COLO668 (cell line): Measurements from ENCODE around the gene PYY.
"Not testable (repeated sequence)": the region's sequence is repeated elsewhere in the genome, so short reads cannot be mapped to it uniquely, and the experiment has no call there.

Experiments
- DNase-seq: peaks from one replicate; lab custom pipeline; 2025; ENCODE audit not compliant: unreplicated experiment; lab: John Stamatoyannopoulos, UW

The PYY gene

DNA sequence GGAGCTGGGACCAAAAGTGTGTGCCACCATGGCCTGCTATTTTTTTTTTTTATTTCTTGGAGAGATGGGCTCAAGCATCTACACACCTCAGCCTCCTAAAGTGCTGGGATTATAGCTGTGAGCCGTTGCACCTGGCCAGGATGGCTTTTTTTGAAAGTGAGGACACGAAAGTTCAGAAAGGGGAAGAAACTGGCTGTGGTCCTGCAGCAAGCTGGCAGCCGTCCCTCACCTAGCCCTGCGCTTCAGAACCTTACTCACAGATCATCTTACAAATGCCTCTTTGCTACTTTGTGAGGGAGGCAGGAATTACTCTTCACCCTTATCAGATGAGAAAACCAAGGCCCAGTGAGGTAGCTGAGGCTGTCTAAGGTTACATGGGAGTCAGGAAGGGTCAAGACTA is 7.0 kb downstream of the PYY start:
- DNase-seq = no peak

- DNase-seq = no peak
These were observed 8.5 kb downstream of the PYY start for GRCh38 chr17:43945074-43945829.

DNA sequence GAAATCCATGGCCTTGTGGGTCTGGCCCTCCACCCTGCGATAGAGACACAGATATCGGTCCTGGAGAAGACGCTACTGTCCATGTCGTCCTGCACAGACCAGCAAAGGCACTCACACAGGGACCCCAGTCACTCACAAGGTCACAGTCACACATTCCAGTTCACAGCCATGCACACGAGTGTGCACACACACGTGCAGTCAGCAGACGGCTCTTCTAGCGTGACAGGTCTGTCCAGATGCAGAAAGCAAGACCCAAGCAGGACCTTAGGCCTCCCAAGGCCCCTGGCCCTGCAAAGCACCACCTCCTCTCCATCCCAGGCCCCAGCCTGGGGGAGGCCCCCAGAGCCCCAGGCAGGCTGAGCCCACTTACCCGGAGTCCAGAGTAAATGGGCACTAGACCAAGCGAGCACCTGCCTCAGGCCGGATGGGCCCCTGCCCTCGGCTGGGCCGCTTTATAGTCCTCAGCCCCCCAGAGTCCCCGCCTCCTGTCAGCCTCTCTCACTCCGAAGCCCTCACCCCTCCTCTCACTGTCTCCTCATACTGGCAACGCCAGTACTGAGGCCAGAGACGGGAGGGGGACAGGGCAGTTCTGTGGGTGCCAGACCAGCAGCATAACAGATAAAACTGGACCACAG is 11.6 kb downstream of the PYY start, which contains the start of gene PPY:
Gene PPY, minus strand, starts transcription at position 426 of the 635 bp plus-strand sequence. CDS start 822 bp downstream, outside the sequence.
- no peak for DNase-seq

GRCh38 chr17:43940630-43941029 is 13.1 kb downstream of the PYY start:
- DNase-seq = peak; percentile 17

GRCh38 chr17:43939886-43940285 is 13.9 kb downstream of the PYY start:
- DNase-seq = no peak

DNA sequence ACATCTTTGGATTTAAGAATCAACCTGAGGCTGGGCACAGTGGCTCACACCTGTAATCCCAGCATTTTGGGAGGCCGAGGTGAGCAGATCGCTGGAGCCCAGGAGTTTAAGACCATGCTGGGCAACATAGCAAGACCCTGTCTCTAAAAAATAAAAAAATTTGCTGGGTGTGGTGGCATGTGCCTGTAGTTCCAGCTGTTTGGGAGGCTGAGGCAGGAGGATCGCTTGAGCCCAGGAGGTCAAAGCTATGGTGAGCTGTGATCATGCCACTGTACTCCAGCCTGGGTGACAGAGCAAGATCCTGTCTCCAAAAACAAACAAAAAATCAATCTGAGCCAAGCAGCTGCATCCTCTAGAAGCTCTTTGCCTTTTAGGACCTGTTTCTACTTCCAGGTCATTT is 14.3 kb downstream of the PYY start:
- DNase-seq = not testable (repeated sequence)

DNA sequence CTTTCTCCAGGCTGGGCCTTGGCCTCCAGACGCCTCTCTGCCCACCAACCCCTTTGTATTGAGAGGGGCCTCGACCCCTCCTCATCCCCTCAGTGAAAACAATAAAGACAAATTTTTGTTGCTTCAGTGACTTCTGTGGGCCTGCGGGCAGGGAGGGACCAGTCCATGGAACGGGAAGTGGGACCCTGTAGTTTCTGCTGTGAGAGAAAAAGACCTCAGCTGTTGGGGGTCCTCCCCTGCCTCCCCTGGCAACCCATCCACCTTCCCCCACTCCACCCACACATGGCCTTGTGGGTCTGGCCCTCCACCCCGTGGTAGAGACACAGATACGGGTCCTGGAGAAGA is 14.9 kb downstream of the PYY start:
- no peak for DNase-seq

DNA sequence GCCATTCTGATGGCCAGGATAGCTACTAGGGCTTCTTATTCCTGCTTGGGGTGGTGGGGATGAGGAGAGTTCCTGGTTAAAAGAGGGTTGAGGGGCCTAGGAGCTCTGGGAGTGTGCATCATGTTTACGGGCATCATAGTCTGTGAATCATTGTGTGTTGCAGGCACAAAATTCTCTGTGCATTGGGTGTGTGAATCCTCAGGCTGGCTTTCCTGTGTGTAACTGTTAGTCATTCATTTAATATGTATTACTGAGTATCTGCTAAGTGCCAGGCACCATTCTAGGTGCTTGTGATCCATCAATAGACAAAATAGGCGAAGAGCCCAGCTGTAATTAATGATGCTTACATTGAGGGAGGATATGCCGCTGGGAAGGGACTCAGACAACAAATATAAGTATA is 17.3 kb downstream of the PYY start:
- DNase-seq = no peak

- DNase-seq = no peak
These were observed 17.8 kb downstream of the PYY start for GRCh38 chr17:43935926-43936261.

DNA sequence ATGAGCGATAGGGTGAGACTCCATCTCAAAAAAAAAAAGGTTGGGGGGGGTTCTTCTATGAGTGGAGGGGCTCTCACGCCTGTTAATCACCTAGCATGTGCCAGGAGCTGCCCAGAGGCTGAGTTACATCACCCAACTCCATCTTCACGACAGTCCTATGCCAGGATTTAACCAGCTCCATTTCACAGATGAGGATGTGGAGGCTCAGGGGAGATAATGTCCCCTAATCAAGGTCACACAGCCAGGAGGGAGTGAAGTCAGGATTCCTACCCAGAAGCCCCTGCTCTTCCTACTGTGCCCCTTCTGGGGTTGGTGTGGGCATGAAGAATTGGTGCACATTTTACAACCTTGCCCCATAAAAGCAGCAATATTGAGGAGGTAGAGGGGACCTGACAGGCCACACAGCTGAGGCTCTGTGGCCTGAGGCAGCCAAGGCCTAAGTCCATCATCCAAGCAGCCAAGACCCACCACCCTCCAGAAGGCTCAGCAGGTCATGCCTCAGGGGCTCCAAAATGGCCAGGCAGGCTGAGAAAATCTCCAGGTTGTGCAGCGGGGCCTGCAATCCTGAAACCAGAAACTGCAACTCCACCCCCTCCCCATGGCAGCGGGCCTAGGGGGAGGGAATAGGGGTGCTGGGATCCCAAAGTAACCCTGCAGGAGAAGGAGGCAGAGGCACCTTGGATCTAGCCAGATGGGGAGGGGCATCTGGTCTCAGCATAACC is 18.4 kb downstream of the PYY start:
- DNase-seq = no peak

DNA sequence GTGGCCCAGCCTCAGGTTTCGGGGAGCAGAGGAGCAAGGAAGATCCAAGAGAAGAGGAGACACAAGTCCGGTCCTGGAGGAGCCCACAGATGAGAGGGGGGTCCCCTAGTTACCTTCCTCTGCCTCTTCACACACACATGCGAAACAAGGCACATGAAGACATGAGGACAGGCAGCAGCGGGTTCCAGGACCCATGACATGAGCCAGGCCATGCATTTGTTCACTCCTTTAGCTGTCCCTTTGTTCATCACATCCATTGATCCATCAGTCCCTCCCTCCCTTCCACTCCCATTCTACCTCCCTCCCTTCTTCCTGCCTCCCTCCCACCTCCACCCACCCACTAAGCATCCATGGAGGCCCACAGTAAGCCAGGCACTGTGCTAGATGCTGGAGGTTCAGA is 20.8 kb downstream of the PYY start:
- DNase-seq = no peak

DNA sequence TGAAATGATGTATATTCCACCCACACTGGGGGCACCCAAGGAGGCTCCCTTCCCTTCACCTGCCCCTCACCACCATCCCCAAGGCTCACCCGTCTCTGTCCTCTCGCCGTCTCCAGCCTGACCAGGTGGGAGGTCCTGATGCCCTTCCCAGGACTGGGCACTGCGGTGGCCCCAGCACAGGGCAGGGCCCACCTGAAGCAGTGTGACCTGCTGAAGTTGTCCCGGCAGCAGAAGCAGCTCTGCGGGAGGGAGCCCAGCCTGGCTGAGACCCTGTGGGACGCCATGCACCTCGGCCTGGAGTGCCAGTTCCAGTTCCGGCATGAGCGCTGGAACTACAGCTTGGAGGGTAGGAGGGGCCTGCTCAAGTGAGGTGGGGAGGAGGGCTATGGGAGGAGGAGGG is 21.4 kb downstream of the PYY start:
- no peak for DNase-seq

GRCh38 chr17:43931062-43931571 is 22.6 kb downstream of the PYY start:
- peak; percentile 21 for DNase-seq

DNA sequence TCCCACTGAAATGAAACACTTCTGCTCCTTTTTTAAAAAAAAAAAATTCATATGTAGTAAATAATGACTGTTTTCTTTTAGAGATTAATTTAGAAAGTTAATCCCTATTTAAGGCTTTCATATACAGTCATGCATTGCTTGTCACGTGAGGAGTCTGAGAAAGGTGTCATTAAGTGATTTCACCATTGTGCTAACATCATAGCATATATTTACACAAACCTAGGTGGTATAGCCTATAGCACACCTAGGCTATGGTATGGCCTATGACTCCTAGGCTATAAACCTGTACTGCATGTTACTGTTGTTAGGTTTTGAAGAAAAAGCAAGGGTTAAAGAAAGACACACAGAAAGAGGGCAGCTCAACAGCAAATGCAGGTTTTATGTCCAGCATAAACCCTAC is 25.1 kb downstream of the PYY start:
- no peak for DNase-seq

GRCh38 chr17:43927929-43928328 is 25.8 kb downstream of the PYY start:
- DNase-seq = not testable (repeated sequence)

- DNase-seq = no peak
These were observed 26.5 kb downstream of the PYY start for GRCh38 chr17:43927060-43927864.

- DNase-seq = no peak
These were observed 29.2 kb downstream of the PYY start for GRCh38 chr17:43924558-43924957.

- no peak for DNase-seq
These were observed 33.1 kb downstream of the PYY start for GRCh38 chr17:43920500-43921095.

DNA sequence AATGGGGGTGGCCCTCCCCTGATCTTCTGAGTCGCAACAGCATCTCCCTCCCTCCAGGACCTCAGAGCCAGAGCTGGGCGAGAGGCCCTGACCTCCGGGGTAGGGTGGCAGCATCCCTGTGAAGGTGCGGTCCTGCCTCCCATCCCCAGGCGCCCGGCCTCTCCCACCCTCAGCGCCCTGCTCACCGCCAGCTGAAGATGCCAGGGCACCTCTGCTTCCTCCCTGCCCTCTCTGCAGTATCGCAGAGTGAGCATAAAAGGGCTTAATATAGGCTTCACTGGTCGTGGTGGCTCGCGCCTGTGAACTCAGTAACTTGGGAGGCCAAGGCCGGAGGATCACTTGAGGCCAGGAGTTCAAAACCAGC is 35.7 kb downstream of the PYY start:
- DNase-seq = no peak

GRCh38 chr17:43917348-43918025 is 36.3 kb downstream of the PYY start:
- DNase-seq = peak; percentile 2
